Thymus (tissue), 14 donors: ENCODE data around the gene POU3F3. TPM values are rescaled to one million over a fixed set of nuclear protein-coding genes. Genes with fewer than 3 reads are reported as not detected.
A peak's percentile ranks its signal among the peaks of the same experiment; 100 is the strongest.

Experiments used
- DNase-seq, 9 donors: peaks; one replicate each; pipeline ENCODE4 v3.0.0-alpha.2; 2013; ENCODE audit warnings: low spot score in 9 of 9, low read depth in 6 of 9, missing footprints in 1 of 9
- H3K27ac ChIP-seq, 2 donors: one replicate each; pipeline ENCODE4 v1.5.1; 2013; ENCODE audit warnings: control low read depth in 1 of 2, low read depth in 1 of 2, low read length in 1 of 2, mild to moderate bottlenecking in 1 of 2, moderate library complexity in 1 of 2
- H3K27me3 ChIP-seq, 2 donors: one replicate each; pipeline ENCODE4 v1.5.1; 2013; ENCODE audit warnings: low read length in 1 of 2; ENCODE audit not compliant: control insufficient read depth in 2 of 2, insufficient read depth in 1 of 2
- H3K36me3 ChIP-seq, 2 donors: one replicate each; pipeline ENCODE4 v1.5.1; 2013; ENCODE audit warnings: low read length in 1 of 2, mild to moderate bottlenecking in 1 of 2, moderate library complexity in 1 of 2; ENCODE audit not compliant: control insufficient read depth in 2 of 2, insufficient read depth in 2 of 2
- H3K4me1 ChIP-seq, 2 donors: one replicate each; pipeline ENCODE4 v1.5.1; 2013; ENCODE audit warnings: low read length in 2 of 2; ENCODE audit not compliant: control insufficient read depth in 2 of 2, insufficient read depth in 2 of 2
- H3K4me3 ChIP-seq, 2 donors: one replicate each; pipeline ENCODE4 v1.5.1; 2013; ENCODE audit warnings: low read length in 2 of 2, control low read depth in 1 of 2, mild to moderate bottlenecking in 1 of 2
- H3K9me3 ChIP-seq, 2 donors: one replicate each; pipeline ENCODE4 v1.5.1; 2013; ENCODE audit warnings: low read length in 1 of 2, mild to moderate bottlenecking in 1 of 2; ENCODE audit not compliant: control insufficient read depth in 2 of 2, insufficient read depth in 1 of 2
- WGBS: extraction: QIAGEN DNeasy Blood & Tissue Kit; methylation state at CpG from one replicate; pipeline ENCODE4 v1.1.7; 2013; 5-methylcytosine and 5-hydroxymethylcytosine counted together
- long read RNA-seq, 10 donors: transcript quantifications; one replicate each; lab custom pipeline, GENCODE V29; 2026
- polyA plus RNA-seq: library from polyadenylated mRNA; stranded (reverse); fragments of 200-250 nt; gene quantifications from one replicate; pipeline ENCODE4 v1.2.3, GENCODE V29; 2013
- total RNA-seq: library from RNA; stranded (reverse); fragments of 120-200 nt; gene quantifications from one replicate; pipeline ENCODE4 v1.2.4, GENCODE V29; 2013
- donor health status: healthy.

The POU3F3 gene
- total RNA-seq: 0.14 TPM
- polyA plus RNA-seq: 0.82 TPM
- long read RNA-seq, donor 1: 0 reads
- long read RNA-seq, donor 2: 0 reads
- long read RNA-seq, donor 3, partial matches to known transcripts: 0 of 1 reads
- long read RNA-seq, donor 3, other reads (novel, unspliced or antisense): 0 of 1 reads
- long read RNA-seq, donor 4: 0 reads
- long read RNA-seq, donor 5, transcript POU3F3-201 (1 exons, 3,064 nt): major isoform, 11 of 11 reads
- long read RNA-seq, donor 5, partial matches to known transcripts: 0 of 11 reads
- long read RNA-seq, donor 5, other reads (novel, unspliced or antisense): 0 of 11 reads
- long read RNA-seq, donor 6, partial matches to known transcripts: 0 of 1 reads
- long read RNA-seq, donor 6, other reads (novel, unspliced or antisense): 0 of 1 reads
- long read RNA-seq, donor 7: 0 reads
- long read RNA-seq, donor 8, partial matches to known transcripts: 0 of 1 reads
- long read RNA-seq, donor 8, other reads (novel, unspliced or antisense): 0 of 1 reads
- long read RNA-seq, donor 9: 0 reads
- long read RNA-seq, donor 10, partial matches to known transcripts: 0 of 1 reads
- long read RNA-seq, donor 10, other reads (novel, unspliced or antisense): 0 of 1 reads

DNA sequence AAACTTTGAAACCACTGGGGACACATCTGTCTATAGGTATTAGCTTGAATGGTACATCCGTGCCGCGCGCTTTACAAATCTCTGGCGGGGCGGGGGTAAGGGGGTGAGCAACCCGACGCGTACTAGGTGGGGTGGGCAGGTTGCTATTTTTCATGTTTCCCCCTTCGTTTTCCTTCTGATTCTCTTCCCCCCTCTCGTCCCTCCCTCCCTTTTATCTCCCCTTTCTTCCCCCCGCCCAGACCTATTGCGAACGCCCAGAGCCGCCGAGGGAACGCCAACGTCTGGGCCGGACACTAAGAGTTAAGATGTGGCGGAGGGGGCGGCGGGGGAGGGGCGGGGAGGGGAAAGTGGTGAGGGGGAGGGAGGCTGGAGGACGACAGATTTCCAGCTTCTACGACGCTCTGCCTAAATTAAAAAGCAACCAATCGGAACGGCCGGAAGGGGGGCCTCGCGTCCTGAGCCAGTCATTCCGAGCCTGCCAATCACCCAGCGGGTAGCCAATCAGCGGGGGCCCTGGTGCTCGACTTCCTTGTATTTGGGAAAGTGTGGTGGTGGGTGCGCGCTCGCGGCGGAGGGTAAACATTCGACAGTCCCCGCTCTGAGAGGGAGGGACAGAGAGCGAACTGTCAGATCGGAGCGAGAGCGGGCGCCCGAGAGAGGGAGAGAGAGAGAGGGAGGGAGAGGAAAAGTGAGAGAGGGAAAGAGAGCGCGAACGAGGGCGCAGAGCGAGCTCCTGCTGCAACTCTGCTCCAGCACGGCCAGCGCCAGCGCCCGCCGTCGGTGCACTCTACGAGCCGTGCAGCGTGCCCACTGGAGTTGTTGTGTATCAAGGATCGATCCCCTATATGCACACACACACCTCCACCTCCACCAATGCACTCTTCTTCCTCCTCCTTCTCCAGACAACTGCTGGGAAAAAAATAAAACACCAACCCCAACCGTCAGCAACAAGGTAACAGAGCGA lies at the start of gene POU3F3:
TSS of gene POU3F3 (plus strand) at position 582 of the 964 bp plus-strand sequence. CDS start 1,396 bp downstream, outside the sequence.
- peak; percentile 48 to 95 (median 84) for DNase-seq
- Histone ChIP-seq H3K4me1 (peaks cover 26 to 37% of the 10 kb centered on the region in 2 donors), H3K4me3 (peak within 1 kb of the TSS; percentile 52 to 59), H3K36me3 (no peaks in the 10 kb centered on the region), H3K27ac (peak within 1 kb of the TSS in 1 of 2 donors; percentile 25), H3K9me3 (peaks cover 0 to 16% of the 10 kb centered on the region in 2 donors), H3K27me3 (peaks cover 82 to 96% of the 10 kb centered on the region in 2 donors)
- 3% methylated on average over 65 of the region's 65 CpGs for WGBS

DNA sequence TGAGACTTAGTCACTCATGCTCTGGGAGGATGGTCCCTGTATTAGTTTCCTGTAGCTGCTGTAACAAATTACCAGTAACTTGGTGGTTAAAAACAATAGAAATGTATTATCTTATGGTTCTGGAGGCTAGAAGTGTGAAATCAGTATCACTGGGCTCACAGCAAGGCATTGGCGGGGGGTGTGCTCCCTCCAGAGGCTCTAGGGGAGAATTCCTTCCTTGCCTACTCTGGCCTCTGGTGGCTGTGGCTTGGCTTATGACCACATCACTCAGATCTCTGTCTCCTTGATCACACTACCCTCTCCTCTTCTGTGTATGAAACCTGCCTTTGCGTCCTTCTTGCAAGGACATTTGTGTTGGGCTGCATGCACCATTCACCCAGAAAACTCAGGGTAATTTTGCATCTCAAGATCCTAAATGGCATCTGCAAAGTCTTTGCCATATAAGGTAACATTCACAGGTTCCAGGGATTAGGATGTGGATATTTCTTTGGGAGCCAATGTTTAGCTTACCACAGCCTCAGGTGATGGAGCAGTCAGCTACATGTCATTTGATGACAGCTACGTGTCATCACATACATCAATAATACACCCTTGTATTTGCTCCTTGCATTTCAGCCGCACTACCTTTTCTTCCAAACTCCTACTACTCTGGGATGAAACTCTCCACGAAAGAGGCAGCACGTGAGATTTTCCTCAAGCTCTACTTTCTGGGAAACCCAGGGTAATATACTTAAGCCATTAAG lies 49.6 kb upstream of the POU3F3 start:
- no peak overlapping the region for H3K4me3 ChIP-seq
- WGBS: 96% methylated on average over 6 of the region's 6 CpGs
- DNase-seq: no peak
- H3K27me3 ChIP-seq: no peaks in the 10 kb centered on the region
- H3K27ac ChIP-seq: no peak overlapping the region
- H3K4me1 ChIP-seq: no peaks in the 10 kb centered on the region
- no peaks in the 10 kb centered on the region for H3K36me3 ChIP-seq
- no peaks in the 10 kb centered on the region for H3K9me3 ChIP-seq

DNA sequence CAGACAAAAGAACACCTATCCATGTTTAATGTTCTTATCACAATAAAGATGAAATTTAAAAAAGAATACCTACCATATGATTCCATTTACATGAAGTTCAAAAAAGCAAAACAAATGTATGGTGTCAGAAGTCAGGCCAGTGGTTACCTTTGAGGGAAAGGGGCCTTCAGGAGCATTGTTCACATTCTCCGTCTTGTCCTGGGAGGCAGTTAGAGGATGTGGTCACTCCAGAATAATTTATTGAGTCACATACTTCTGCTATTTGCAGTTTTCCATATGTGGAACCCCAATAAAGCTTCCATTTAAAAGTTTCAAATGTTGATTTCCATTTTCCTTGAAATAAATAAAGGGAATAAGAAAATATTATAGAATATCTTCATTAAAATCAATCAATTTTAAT lies 41.6 kb upstream of the POU3F3 start:
- Histone ChIP-seq H3K4me3 (no peak overlapping the region), H3K36me3 (no peaks in the 10 kb centered on the region), H3K27ac (no peak overlapping the region), H3K4me1 (no peaks in the 10 kb centered on the region), H3K9me3 (no peaks in the 10 kb centered on the region), H3K27me3 (no peaks in the 10 kb centered on the region)
- no peak for DNase-seq
- WGBS: 88% methylated on average over 1 of the region's 1 CpG

DNA sequence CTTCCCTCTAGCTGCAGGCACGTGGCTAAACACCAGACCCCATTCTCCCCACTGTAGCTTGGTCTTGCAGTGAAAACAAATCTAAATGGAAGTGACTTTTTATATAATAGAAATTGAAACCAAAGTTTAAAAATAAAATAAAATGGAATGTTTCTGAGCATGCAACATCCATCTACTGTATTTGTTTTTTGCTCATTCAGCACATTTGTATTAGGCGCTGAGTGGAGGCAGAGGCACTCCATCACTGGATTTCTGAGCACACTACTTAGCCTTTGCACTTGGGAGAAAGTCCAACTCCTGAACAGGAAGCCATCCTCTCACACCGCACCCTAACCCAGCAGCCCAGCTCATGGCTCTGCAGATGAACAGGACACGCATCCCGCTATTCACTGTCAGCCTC lies 37.8 kb upstream of the POU3F3 start:
- Histone ChIP-seq H3K4me3 (no peak overlapping the region), H3K27ac (no peak overlapping the region), H3K27me3 (no peaks in the 10 kb centered on the region), H3K9me3 (no peaks in the 10 kb centered on the region), H3K4me1 (no peaks in the 10 kb centered on the region), H3K36me3 (no peaks in the 10 kb centered on the region)
- DNase-seq: no peak
- WGBS: 97% methylated on average over 5 of the region's 5 CpGs

DNA sequence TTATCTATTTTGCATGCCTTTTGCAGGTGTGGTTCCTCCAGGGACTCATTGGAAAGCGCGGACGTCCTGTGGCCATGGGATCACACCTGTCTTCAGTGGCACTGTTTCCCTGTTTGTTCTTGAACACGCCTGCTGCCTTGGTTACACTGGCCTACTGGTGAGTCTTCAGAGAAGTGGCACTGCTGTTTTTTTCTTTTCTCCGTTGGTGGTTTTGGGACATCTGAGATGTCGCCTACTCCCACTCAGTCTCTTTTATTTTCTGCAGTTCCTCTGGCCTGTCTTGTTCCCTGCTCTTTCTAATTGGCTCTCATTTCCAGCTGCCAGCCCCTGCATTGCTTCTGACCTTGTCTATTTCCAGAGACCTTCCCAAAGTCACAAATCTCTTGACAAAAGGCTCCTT lies 35.7 kb upstream of the POU3F3 start:
- H3K36me3 ChIP-seq: no peaks in the 10 kb centered on the region
- no peaks in the 10 kb centered on the region for H3K4me1 ChIP-seq
- no peak overlapping the region for H3K4me3 ChIP-seq
- H3K9me3 ChIP-seq: no peaks in the 10 kb centered on the region
- 93% methylated on average over 6 of the region's 6 CpGs for WGBS
- DNase-seq: no peak
- H3K27me3 ChIP-seq: no peaks in the 10 kb centered on the region
- no peak overlapping the region for H3K27ac ChIP-seq

DNA sequence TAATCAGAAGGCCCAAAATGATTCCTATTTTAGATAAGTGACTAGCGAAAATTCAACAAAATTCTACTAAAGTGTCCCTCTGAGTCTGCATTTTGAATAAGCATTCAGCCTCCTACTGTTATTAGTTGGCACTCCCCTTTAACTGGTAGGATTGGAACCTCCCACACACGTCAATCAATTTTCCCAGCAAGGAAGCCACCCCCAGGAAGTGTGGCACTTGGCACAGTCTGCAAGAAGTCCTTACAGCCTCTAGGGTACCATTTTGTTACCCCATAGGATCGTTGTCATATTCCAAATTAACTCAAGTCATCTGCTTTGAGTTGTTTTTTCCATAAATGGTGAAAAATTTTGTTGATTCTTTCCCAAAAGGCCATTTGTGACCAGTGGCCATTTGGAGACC lies 33.8 kb upstream of the POU3F3 start:
- H3K9me3 ChIP-seq: no peaks in the 10 kb centered on the region
- no peaks in the 10 kb centered on the region for H3K36me3 ChIP-seq
- no peaks in the 10 kb centered on the region for H3K27me3 ChIP-seq
- no peak for DNase-seq
- H3K4me3 ChIP-seq: no peak overlapping the region
- 97% methylated on average over 3 of the region's 3 CpGs for WGBS
- no peaks in the 10 kb centered on the region for H3K4me1 ChIP-seq
- no peak overlapping the region for H3K27ac ChIP-seq

DNA sequence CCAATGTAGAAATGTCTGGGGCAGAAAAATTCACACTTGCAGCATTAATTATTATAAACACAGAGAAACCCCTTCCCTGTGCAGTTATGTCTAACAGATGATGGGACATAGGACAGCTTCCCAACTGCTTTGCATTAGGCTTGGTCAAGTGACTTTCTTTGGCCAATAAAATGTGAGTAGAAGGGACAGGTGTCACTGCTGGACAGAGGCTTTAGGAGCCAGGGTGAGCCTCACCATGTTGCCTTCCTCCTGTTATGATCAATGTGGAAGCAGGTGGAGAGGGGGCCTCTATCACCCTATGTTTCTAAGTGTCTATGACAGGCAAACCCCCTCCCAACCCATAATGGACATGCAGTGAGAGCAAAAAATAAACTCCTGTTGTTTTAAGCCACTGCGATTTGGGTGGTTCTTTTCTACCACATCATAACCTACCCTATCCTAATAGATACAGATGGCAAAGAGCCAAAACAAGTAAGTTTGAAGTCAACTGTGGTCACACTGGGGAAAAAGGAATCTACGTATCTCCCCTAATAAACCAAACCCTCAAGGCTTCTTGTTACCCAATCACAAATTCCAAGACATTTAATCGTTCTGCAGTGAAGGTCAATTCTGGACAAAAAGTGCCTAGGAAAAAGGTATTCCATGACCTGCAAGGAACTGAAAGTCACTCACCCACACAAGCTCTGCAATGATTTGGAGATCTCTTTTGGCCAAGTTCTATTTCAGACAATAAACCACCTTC lies 28.6 kb upstream of the POU3F3 start:
- no peak for DNase-seq
- Histone ChIP-seq H3K4me1 (no peaks in the 10 kb centered on the region), H3K9me3 (no peaks in the 10 kb centered on the region), H3K27ac (no peak overlapping the region), H3K4me3 (no peak overlapping the region), H3K27me3 (no peaks in the 10 kb centered on the region), H3K36me3 (no peaks in the 10 kb centered on the region)
- WGBS: 70% methylated on average over 3 of the region's 3 CpGs

DNA sequence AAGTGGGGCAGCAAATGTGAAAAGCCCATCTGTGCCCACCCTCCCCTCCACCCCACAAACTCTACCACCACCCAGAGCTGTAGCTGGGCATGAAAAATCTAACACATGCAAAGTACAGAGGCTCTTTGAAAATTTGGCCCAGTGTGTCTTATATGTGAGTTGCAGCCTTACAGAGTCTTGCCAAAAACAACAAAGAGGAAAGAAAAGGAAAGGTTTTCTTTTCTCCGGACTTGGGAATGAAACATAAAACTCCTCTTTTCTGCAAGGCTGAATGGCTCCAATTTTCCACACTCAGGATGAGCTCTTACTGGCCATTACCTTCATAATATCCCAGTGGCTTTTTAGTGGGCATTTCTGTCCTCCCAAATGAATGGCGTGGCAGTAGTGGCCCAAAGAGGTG lies 27.9 kb upstream of the POU3F3 start:
- DNase-seq: no peak
- 94% methylated on average over 2 of the region's 2 CpGs for WGBS
- Histone ChIP-seq H3K36me3 (no peaks in the 10 kb centered on the region), H3K27ac (no peak overlapping the region), H3K4me3 (no peak overlapping the region), H3K9me3 (no peaks in the 10 kb centered on the region), H3K4me1 (no peaks in the 10 kb centered on the region), H3K27me3 (no peaks in the 10 kb centered on the region)
